Liver (tissue), 9 donors: ENCODE data around the gene DAPP1. TPM values are rescaled to one million over a fixed set of nuclear protein-coding genes. Genes with fewer than 3 reads are reported as not detected.

Experiments
- DNase-seq: peaks from one replicate; pipeline ENCODE4 v3.0.0-alpha.2; 2017; ENCODE audit warnings: low spot score
- H3K27ac ChIP-seq, 2 donors: one replicate each; pipeline ENCODE4 v1.7.0; 2013; ENCODE audit warnings: inconsistent platforms in 2 of 2, low read length in 2 of 2, control low read depth in 1 of 2, low read depth in 1 of 2, mild to moderate bottlenecking in 1 of 2
- H3K27me3 ChIP-seq, 4 donors: one replicate each; pipeline versions ENCODE4 v1.6.1 to v1.7.0; 2013; ENCODE audit warnings: low read length in 3 of 4, inconsistent platforms in 1 of 4, mild to moderate bottlenecking in 1 of 4, moderate library complexity in 1 of 4; ENCODE audit not compliant: control insufficient read depth in 4 of 4, insufficient read depth in 4 of 4
- H3K36me3 ChIP-seq, 4 donors: one replicate each; pipeline versions ENCODE4 v1.6.1 to v1.7.0; 2013; ENCODE audit warnings: low read length in 3 of 4, mild to moderate bottlenecking in 3 of 4, low read depth in 1 of 4, moderate library complexity in 1 of 4; ENCODE audit not compliant: control insufficient read depth in 4 of 4, insufficient read depth in 3 of 4
- H3K4me1 ChIP-seq, 4 donors: one replicate each; pipeline versions ENCODE4 v1.6.1 to v1.7.0; 2013; ENCODE audit warnings: low read length in 3 of 4, mild to moderate bottlenecking in 3 of 4, moderate library complexity in 1 of 4; ENCODE audit not compliant: control insufficient read depth in 4 of 4, insufficient read depth in 4 of 4
- H3K4me3 ChIP-seq, 3 donors: one replicate each; pipeline versions ENCODE4 v1.6.1 to v1.7.0; 2013; ENCODE audit warnings: low read length in 3 of 3, control low read depth in 1 of 3, low read depth in 1 of 3, mild to moderate bottlenecking in 1 of 3
- H3K9ac ChIP-seq, 2 donors: one replicate each; pipeline ENCODE4 v1.7.0; 2013; ENCODE audit warnings: low read length in 2 of 2, mild to moderate bottlenecking in 2 of 2, moderate library complexity in 2 of 2, control low read depth in 1 of 2, low read depth in 1 of 2
- H3K9me3 ChIP-seq, 4 donors: one replicate each; pipeline versions ENCODE4 v1.6.1 to v1.7.0; 2013; ENCODE audit warnings: low read length in 3 of 4; ENCODE audit not compliant: control insufficient read depth in 4 of 4
- ATF3 ChIP-seq: IDR thresholded peaks from 2 replicates; pipeline ENCODE4 v1.6.1; 2016; ENCODE audit warnings: antibody characterized with exemption
- CTCF ChIP-seq: fragments of 150-350 bp; IDR thresholded peaks from 2 replicates; pipeline ENCODE4 v1.5.1; 2017; ENCODE audit warnings: improper control_type of control experiment, low read depth, low read length; ENCODE audit not compliant: missing input control
- EGR1 ChIP-seq, 2 donors: IDR thresholded peaks; 2 replicates each; pipeline ENCODE4 v1.6.1; 2016 to 2018; ENCODE audit warnings: antibody characterized with exemption in 2 of 2, low read depth in 2 of 2
- FOXA1 ChIP-seq: IDR thresholded peaks from 2 replicates; pipeline ENCODE4 v1.6.1; 2016; ENCODE audit warnings: antibody characterized with exemption
- FOXA2 ChIP-seq: IDR thresholded peaks from 2 replicates; pipeline ENCODE4 v1.6.1; 2016; ENCODE audit warnings: antibody characterized with exemption
- GABPA ChIP-seq, 2 donors: IDR thresholded peaks in 1 of 2; conservative IDR thresholded peaks in 1 of 2; 2 replicates each; pipeline ENCODE4 v1.6.1; 2016; ENCODE audit warnings: antibody characterized with exemption in 2 of 2, mild to moderate bottlenecking in 1 of 2, moderate library complexity in 1 of 2
- HNF4A ChIP-seq, 2 donors: conservative IDR thresholded peaks; 2 replicates each; pipeline ENCODE4 v1.6.1; 2016; ENCODE audit warnings: antibody characterized with exemption in 2 of 2, mild to moderate bottlenecking in 2 of 2
- HNF4G ChIP-seq: IDR thresholded peaks from 2 replicates; pipeline ENCODE4 v1.6.1; 2016; ENCODE audit warnings: antibody characterized with exemption
- JUND ChIP-seq, 2 donors: IDR thresholded peaks; 2 replicates each; pipeline ENCODE4 v1.6.1; 2016; ENCODE audit warnings: antibody characterized with exemption in 2 of 2
- MAX ChIP-seq: IDR thresholded peaks from 2 replicates; pipeline ENCODE4 v1.6.1; 2016; ENCODE audit warnings: antibody characterized with exemption
- NR2F2 ChIP-seq: IDR thresholded peaks from 2 replicates; pipeline ENCODE4 v1.6.1; 2016; ENCODE audit warnings: antibody characterized with exemption
- RAD21 ChIP-seq, 2 donors: IDR thresholded peaks; 2 replicates each; pipeline ENCODE4 v1.6.1; 2016; ENCODE audit warnings: antibody characterized with exemption in 2 of 2, mild to moderate bottlenecking in 2 of 2
- REST ChIP-seq: IDR thresholded peaks from 2 replicates; pipeline ENCODE4 v1.6.1; 2016; ENCODE audit warnings: antibody characterized with exemption, mild to moderate bottlenecking
- RXRA ChIP-seq, 2 donors: IDR thresholded peaks; 2 replicates each; pipeline ENCODE4 v1.6.1; 2017 to 2018; ENCODE audit warnings: antibody characterized with exemption in 2 of 2, mild to moderate bottlenecking in 1 of 2
- SP1 ChIP-seq: IDR thresholded peaks from 2 replicates; pipeline ENCODE4 v1.6.1; 2018; ENCODE audit warnings: antibody characterized with exemption, mild to moderate bottlenecking
- TAF1 ChIP-seq: conservative IDR thresholded peaks from 2 replicates; pipeline ENCODE4 v1.6.1; 2016; ENCODE audit warnings: antibody characterized with exemption, mild to moderate bottlenecking
- YY1 ChIP-seq: IDR thresholded peaks from 2 replicates; pipeline ENCODE4 v1.6.1; 2016; ENCODE audit warnings: antibody characterized with exemption, mild to moderate bottlenecking
- ZBTB33 ChIP-seq: IDR thresholded peaks from 2 replicates; pipeline ENCODE4 v1.6.1; 2016; ENCODE audit warnings: antibody characterized with exemption
- WGBS: extraction: QIAGEN DNeasy Blood & Tissue Kit; methylation state at CpG from one replicate; pipeline ENCODE4 v1.1.7; 2013; 5-methylcytosine and 5-hydroxymethylcytosine counted together
- polyA plus RNA-seq, 2 donors: library from polyadenylated mRNA; stranded (reverse) in 1 of 2; unstranded in 1 of 2; fragments of 200-250 nt in 1 of 2; fragments of >200 nt in 1 of 2; fragmentation: Nextera tagmentation in 1 of 2; extraction: Ambion mirVana in 1 of 2; gene quantifications; one replicate each; pipeline versions ENCODE4 v1.2.1 to v1.2.3, GENCODE V29; 2013 to 2015
- total RNA-seq, 2 donors: library from RNA; depleted of rRNA; stranded (reverse); fragments of >200 nt; gene quantifications; one replicate each; pipeline ENCODE4 v1.2.3, GENCODE V29; 2014
- donor health status: healthy.
- donor health status: healthy.
- donor health status: healthy.
- donor health status: healthy.
- donor health status: healthy.

DAPP1 gene
- total and polyA plus RNA-seq, 4 donors, result 0.53 to 4.8 (median 0.91) TPM

GRCh38 chr4:99825272-99825671, 8.6 kb downstream of the DAPP1 start:
- TF ChIP-seq SP1, result no peak
- TF ChIP-seq HNF4G, result no peak
- TF ChIP-seq REST, result no peak
- TF ChIP-seq FOXA2, result no peak
- TF ChIP-seq EGR1 (IDR thresholded peaks at IDR 0.05; ENCODE audit: low read depth in 2 of 2), result no peak
- no peak for TF ChIP-seq RAD21 (IDR thresholded peaks at IDR 0.05)
- TF ChIP-seq TAF1, result no peak
- no peak for TF ChIP-seq FOXA1
- no peak for TF ChIP-seq GABPA (IDR thresholded peaks at IDR 0.05 in 1 of 2, conservative IDR thresholded peaks at IDR 0.05 in 1 of 2)
- no peak for TF ChIP-seq CTCF
- TF ChIP-seq HNF4A (conservative IDR thresholded peaks at IDR 0.05), result no peak
- no peak for TF ChIP-seq NR2F2
- no peak for TF ChIP-seq JUND (IDR thresholded peaks at IDR 0.05)
- no peak for TF ChIP-seq ATF3
- TF ChIP-seq RXRA (IDR thresholded peaks at IDR 0.05), result no peak
- TF ChIP-seq ZBTB33, result no peak
- TF ChIP-seq YY1, result no peak
- TF ChIP-seq MAX, result no peak
- WGBS, result 74% methylated on average over 3 of the region's 3 CpGs
- H3K4me3 ChIP-seq, result no peak overlapping the region
- no peaks in the 10 kb centered on the region for H3K9me3 ChIP-seq
- H3K4me1 ChIP-seq, result no peaks in the 10 kb centered on the region
- no peak overlapping the region for H3K9ac ChIP-seq
- H3K36me3 ChIP-seq, result no peaks in the 10 kb centered on the region
- no peak overlapping the region for H3K27ac ChIP-seq
- DNase-seq, result no peak
- no peaks in the 10 kb centered on the region for H3K27me3 ChIP-seq

- TF ChIP-seq HNF4A (conservative IDR thresholded peaks at IDR 0.05), result no peak
- no peak for TF ChIP-seq RAD21 (IDR thresholded peaks at IDR 0.05)
- no peak for TF ChIP-seq RXRA (IDR thresholded peaks at IDR 0.05)
- TF ChIP-seq NR2F2, result no peak
- TF ChIP-seq YY1, result no peak
- TF ChIP-seq EGR1 (IDR thresholded peaks at IDR 0.05; ENCODE audit: low read depth in 2 of 2), result no peak
- TF ChIP-seq FOXA2, result no peak
- no peak for TF ChIP-seq GABPA (IDR thresholded peaks at IDR 0.05 in 1 of 2, conservative IDR thresholded peaks at IDR 0.05 in 1 of 2)
- no peak for TF ChIP-seq CTCF
- TF ChIP-seq FOXA1, result no peak
- no peaks in the 10 kb centered on the region for H3K4me1 ChIP-seq
Measured at GRCh38 chr4:99826016-99826415, 9.4 kb downstream of the DAPP1 start.

More at GRCh38 chr4:99826016-99826415, 9.4 kb downstream of the DAPP1 start:
- no peak for DNase-seq
- no peak overlapping the region for H3K9ac ChIP-seq
- no peak overlapping the region for H3K4me3 ChIP-seq
- WGBS, result 81% methylated on average over 1 of the region's 1 CpG
- no peak overlapping the region for H3K27ac ChIP-seq
- no peaks in the 10 kb centered on the region for H3K27me3 ChIP-seq
- H3K36me3 ChIP-seq, result no peaks in the 10 kb centered on the region
- H3K9me3 ChIP-seq, result no peaks in the 10 kb centered on the region
